OCI-LY1 (cell line): ENCODE data around the gene INPP5A.

Source experiments
- H2AFZ ChIP-seq: fragments of 200-600 bp; sonication (generic), shearing (Covaris generic); 2 replicates; pipeline ENCODE4 v1.6.0; 2014; ENCODE audit warnings: antibody characterized with exemption, mild to moderate bottlenecking, low read length
- H3F3A ChIP-seq: fragments of 200-600 bp; sonication (generic), shearing (Covaris generic); 2 replicates; pipeline ENCODE4 v1.6.0; 2014; ENCODE audit warnings: mild to moderate bottlenecking, antibody characterized with exemption, low read length, moderate library complexity; ENCODE audit not compliant: insufficient read depth
- H3K27ac ChIP-seq: fragments of 200-600 bp; sonication (generic); 2 replicates; pipeline ENCODE4 v1.5.1; 2014; ENCODE audit warnings: low read length, mixed run types, mild to moderate bottlenecking, low read depth; ENCODE audit not compliant: poor library complexity, severe bottlenecking
- H3K27me3 ChIP-seq: fragments of 200-600 bp; sonication (generic); 2 replicates; pipeline ENCODE4 v1.6.0; 2014; ENCODE audit warnings: antibody characterized with exemption, mild to moderate bottlenecking, low read length, moderate library complexity; ENCODE audit not compliant: insufficient read depth
- H3K36me3 ChIP-seq: fragments of 200-600 bp; sonication (generic); 2 replicates; pipeline ENCODE4 v1.6.1; 2014; ENCODE audit warnings: mild to moderate bottlenecking, antibody characterized with exemption, low read length, moderate library complexity, mixed read lengths; ENCODE audit not compliant: insufficient read depth
- H3K4me1 ChIP-seq: fragments of 200-600 bp; sonication (generic); 2 replicates; pipeline ENCODE4 v1.5.1; 2014; ENCODE audit warnings: mild to moderate bottlenecking, low read length, moderate library complexity; ENCODE audit not compliant: insufficient read depth, severe bottlenecking
- H3K4me2 ChIP-seq: fragments of 200-600 bp; sonication (generic), shearing (Covaris generic); 2 replicates; pipeline ENCODE4 v1.6.1; 2014; ENCODE audit warnings: low read length
- H3K4me3 ChIP-seq: fragments of 200-600 bp; sonication (generic); 2 replicates; pipeline ENCODE4 v1.5.1; 2014; ENCODE audit warnings: low read length, low read depth, mild to moderate bottlenecking, mixed read lengths; ENCODE audit not compliant: poor library complexity, severe bottlenecking
- H3K79me2 ChIP-seq: fragments of 200-600 bp; shearing (Covaris generic); 2 replicates; pipeline ENCODE4 v1.6.1; 2016; ENCODE audit warnings: mixed run types, low read length, mixed read lengths; ENCODE audit not compliant: insufficient read depth
- H3K9ac ChIP-seq: fragments of 200-600 bp; sonication (generic), shearing (Covaris generic); 2 replicates; pipeline ENCODE4 v1.6.1; 2014; ENCODE audit warnings: mild to moderate bottlenecking, low read length, mixed read lengths
- H3K9me2 ChIP-seq: fragments of 200-600 bp; sonication (generic), shearing (Covaris generic); 2 replicates; pipeline ENCODE4 v1.6.1; 2014; ENCODE audit warnings: low read depth, mild to moderate bottlenecking, low read length, mixed read lengths
- H3K9me3 ChIP-seq: fragments of 200-600 bp; shearing (Covaris generic); 2 replicates; pipeline ENCODE4 v1.6.1; 2014; ENCODE audit warnings: low read length, mixed read lengths
- H4K20me1 ChIP-seq: fragments of 200-600 bp; sonication (generic), shearing (Covaris generic); 2 replicates; pipeline ENCODE4 v1.6.0; 2016; ENCODE audit warnings: mild to moderate bottlenecking, low read length; ENCODE audit not compliant: insufficient read depth
- CTCF ChIP-seq: fragments of 200-600 bp; sonication (generic), shearing (Covaris generic); IDR thresholded peaks from 2 replicates; pipeline ENCODE4 v1.5.1; 2017; ENCODE audit warnings: mild to moderate bottlenecking, antibody characterized with exemption, low read length, moderate library complexity, mixed read lengths
- EZH2 ChIP-seq: fragments of 200-600 bp; sonication (generic), shearing (Covaris generic); IDR thresholded peaks from 2 replicates; pipeline ENCODE4 v1.8.0; 2017; ENCODE audit warnings: borderline replicate concordance, mixed run types, mild to moderate bottlenecking, antibody characterized with exemption, low read length, moderate library complexity, mixed read lengths

Gene INPP5A

GRCh38 chr10:132806110-132806509 lies 268.5 kb downstream of the INPP5A start:
- Histone ChIP-seq H3K79me2 (no peaks in the 10 kb centered on the region), H3K9me2 (no peaks in the 10 kb centered on the region), H3K9ac (no peak overlapping the region), H3K27ac (no peak overlapping the region), H3K4me1 (no peaks in the 10 kb centered on the region), H3K27me3 (no peaks in the 10 kb centered on the region), H3F3A (no peaks in the 10 kb centered on the region), H2AFZ (no peak overlapping the region), H3K9me3 (no peaks in the 10 kb centered on the region), H3K4me2 (no peak overlapping the region), H3K4me3 (no peak overlapping the region), H4K20me1 (no peaks in the 10 kb centered on the region), H3K36me3 (no peaks in the 10 kb centered on the region)
- no peak for TF ChIP-seq EZH2
- no peak for TF ChIP-seq CTCF

GRCh38 chr10:132806561-132807003 lies 269.0 kb downstream of the INPP5A start:
- Histone ChIP-seq H3K79me2 (no peaks in the 10 kb centered on the region), H3K9me2 (no peaks in the 10 kb centered on the region), H3K4me3 (no peak overlapping the region), H4K20me1 (no peaks in the 10 kb centered on the region), H3K27ac (no peak overlapping the region), H3K36me3 (no peaks in the 10 kb centered on the region), H3K9me3 (no peaks in the 10 kb centered on the region), H3K4me1 (no peaks in the 10 kb centered on the region), H3K27me3 (no peaks in the 10 kb centered on the region), H3F3A (no peaks in the 10 kb centered on the region), H3K9ac (no peak overlapping the region), H3K4me2 (no peak overlapping the region), H2AFZ (no peak overlapping the region)
- TF ChIP-seq CTCF = no peak
- no peak for TF ChIP-seq EZH2

- no peaks in the 10 kb centered on the region for H3K79me2 ChIP-seq
- no peak for TF ChIP-seq CTCF
- no peak for TF ChIP-seq EZH2
- no peak overlapping the region for H3K4me3 ChIP-seq
- no peaks in the 10 kb centered on the region for H4K20me1 ChIP-seq
- no peak overlapping the region for H3K9ac ChIP-seq
- no peak overlapping the region for H3K4me2 ChIP-seq
- no peak overlapping the region for H3K27ac ChIP-seq
- H3K4me1 ChIP-seq = no peaks in the 10 kb centered on the region
- no peaks in the 10 kb centered on the region for H3K36me3 ChIP-seq
- H3K27me3 ChIP-seq = no peaks in the 10 kb centered on the region
- H3K9me3 ChIP-seq = no peaks in the 10 kb centered on the region
- no peaks in the 10 kb centered on the region for H3K9me2 ChIP-seq
- H2AFZ ChIP-seq = no peak overlapping the region
- no peaks in the 10 kb centered on the region for H3F3A ChIP-seq
These were observed 270.0 kb downstream of the INPP5A start for GRCh38 chr10:132807621-132808049.
